Body of pancreas (tissue), 4 donors: ENCODE results near the gene OSBPL6.

Source experiments
- POLR2A ChIP-seq, 3 donors: fragments of 450-650 bp; IDR thresholded peaks; one replicate each; pipeline ENCODE4 v1.6.1; 2016; ENCODE audit warnings: antibody characterized with exemption in 3 of 3, mild to moderate bottlenecking in 2 of 3
- TF ChIP-seq, protein P1 (sequence below), 7 experiments: fragments of 450-650 bp in 4 of 7; fragments of 200-600 bp in 3 of 7; sonication (generic) in 3 of 7; IDR thresholded peaks; one replicate each; pipeline ENCODE4 v1.5.1; 2016 to 2019; ENCODE audit warnings: antibody characterized with exemption in 7 of 7

DNA sequence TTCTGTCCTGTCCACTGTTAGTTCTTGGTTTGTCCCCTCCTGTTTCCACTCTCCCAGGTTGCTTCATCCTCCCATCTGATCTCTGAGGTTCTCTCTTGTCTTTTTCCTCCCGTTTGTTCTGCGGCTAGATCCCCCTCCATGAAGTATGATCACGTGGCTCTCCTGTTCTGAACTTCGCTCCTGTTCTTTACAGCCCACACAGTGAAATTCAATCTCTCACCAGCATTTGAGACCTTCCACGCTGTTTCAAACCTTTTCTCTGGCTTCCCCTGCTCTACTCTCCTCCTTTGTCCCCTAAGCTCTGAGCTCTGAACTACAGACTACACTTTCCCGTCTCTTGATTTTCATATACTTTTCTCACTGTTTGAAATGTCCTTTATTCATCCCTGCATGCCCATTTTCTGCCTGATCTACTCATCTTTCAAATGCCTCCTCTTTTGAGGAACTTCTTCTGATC is 83.5 kb downstream of the OSBPL6 start:
- TF ChIP-seq, protein P1, sequence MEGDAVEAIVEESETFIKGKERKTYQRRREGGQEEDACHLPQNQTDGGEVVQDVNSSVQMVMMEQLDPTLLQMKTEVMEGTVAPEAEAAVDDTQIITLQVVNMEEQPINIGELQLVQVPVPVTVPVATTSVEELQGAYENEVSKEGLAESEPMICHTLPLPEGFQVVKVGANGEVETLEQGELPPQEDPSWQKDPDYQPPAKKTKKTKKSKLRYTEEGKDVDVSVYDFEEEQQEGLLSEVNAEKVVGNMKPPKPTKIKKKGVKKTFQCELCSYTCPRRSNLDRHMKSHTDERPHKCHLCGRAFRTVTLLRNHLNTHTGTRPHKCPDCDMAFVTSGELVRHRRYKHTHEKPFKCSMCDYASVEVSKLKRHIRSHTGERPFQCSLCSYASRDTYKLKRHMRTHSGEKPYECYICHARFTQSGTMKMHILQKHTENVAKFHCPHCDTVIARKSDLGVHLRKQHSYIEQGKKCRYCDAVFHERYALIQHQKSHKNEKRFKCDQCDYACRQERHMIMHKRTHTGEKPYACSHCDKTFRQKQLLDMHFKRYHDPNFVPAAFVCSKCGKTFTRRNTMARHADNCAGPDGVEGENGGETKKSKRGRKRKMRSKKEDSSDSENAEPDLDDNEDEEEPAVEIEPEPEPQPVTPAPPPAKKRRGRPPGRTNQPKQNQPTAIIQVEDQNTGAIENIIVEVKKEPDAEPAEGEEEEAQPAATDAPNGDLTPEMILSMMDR (IDR thresholded peaks at IDR 0.05), result no peak
- no peak for TF ChIP-seq POLR2A (IDR thresholded peaks at IDR 0.05)
